OCI-LY7 (cell line): ENCODE measurements around the gene PCNA. TPM values are rescaled to one million over a fixed set of nuclear protein-coding genes. Genes with fewer than 3 reads are reported as not detected.

ENCODE experiments used
- BruUV-seq: library from RNA; stranded (reverse); fragments of 400-500 nt; replicated peaks from 2 replicates; lab custom pipeline; 2021; lab: Mats Ljungman, UMichigan
- CTCF ChIA-PET: fragments of 300-600 bp; sonication (Branson Sonifier 250); formaldehyde crosslinking; loops from one replicate; lab custom pipeline; 2022; ENCODE audit warnings: antibody characterized with exemption; ENCODE audit not compliant: unreplicated experiment; lab: Charles Lee
- POLR2A ChIA-PET: fragments of 300-600 bp; sonication (Branson Sonifier 250); formaldehyde crosslinking; loops from one replicate; lab custom pipeline; 2022; ENCODE audit warnings: antibody characterized with exemption; lab: Charles Lee
- DNase-seq: peaks from one replicate; pipeline ENCODE4 v3.0.0-alpha.2; 2015; ENCODE audit warnings: low spot score
- H2AFZ ChIP-seq: fragments of 200-600 bp; sonication (generic), shearing (Covaris generic); 2 replicates; pipeline ENCODE4 v1.6.1; 2014; ENCODE audit warnings: mild to moderate bottlenecking, antibody characterized with exemption, low read length, moderate library complexity
- H3K27ac ChIP-seq: fragments of 200-600 bp; sonication (generic); 2 replicates; pipeline ENCODE4 v1.5.1; 2014; ENCODE audit warnings: mixed run types, low read depth, mild to moderate bottlenecking, moderate library complexity, low read length, inconsistent platforms; ENCODE audit not compliant: poor library complexity, severe bottlenecking
- H3K36me3 ChIP-seq: fragments of 200-600 bp; sonication (generic); 2 replicates; pipeline ENCODE4 v1.6.1; 2014; ENCODE audit warnings: mild to moderate bottlenecking, antibody characterized with exemption, low read length, moderate library complexity, mixed read lengths; ENCODE audit not compliant: insufficient read depth
- H3K4me1 ChIP-seq: fragments of 200-600 bp; sonication (generic); 2 replicates; pipeline ENCODE4 v1.5.1; 2014; ENCODE audit warnings: mild to moderate bottlenecking, low read length; ENCODE audit not compliant: insufficient read depth, poor library complexity, severe bottlenecking
- H3K4me2 ChIP-seq: fragments of 200-600 bp; sonication (generic); 2 replicates; pipeline ENCODE4 v1.6.1; 2014; ENCODE audit warnings: mild to moderate bottlenecking, low read length
- H3K4me3 ChIP-seq: fragments of 200-600 bp; sonication (generic); 2 replicates; pipeline ENCODE4 v1.5.1; 2014; ENCODE audit warnings: mild to moderate bottlenecking, low read depth, low read length; ENCODE audit not compliant: poor library complexity, severe bottlenecking
- H3K79me2 ChIP-seq: fragments of 200-600 bp; sonication (generic); 2 replicates; pipeline ENCODE4 v1.6.1; 2016; ENCODE audit warnings: low read depth, mild to moderate bottlenecking, low read length, moderate library complexity, mixed read lengths; ENCODE audit not compliant: insufficient read depth
- H3K9me2 ChIP-seq: fragments of 200-600 bp; sonication (generic); 2 replicates; pipeline ENCODE4 v1.6.1; 2016; ENCODE audit warnings: mild to moderate bottlenecking, low read length, mixed read lengths; ENCODE audit not compliant: insufficient read depth
- H3K9me3 ChIP-seq: fragments of 200-600 bp; sonication (generic); 2 replicates; pipeline ENCODE4 v1.6.1; 2014; ENCODE audit warnings: mild to moderate bottlenecking, mixed run types, low read length, mixed read lengths
- H4K20me1 ChIP-seq: fragments of 200-600 bp; sonication (generic); 2 replicates; pipeline ENCODE4 v1.6.1; 2014; ENCODE audit warnings: mild to moderate bottlenecking, antibody characterized with exemption, low read length, moderate library complexity, mixed read lengths; ENCODE audit not compliant: insufficient read depth
- EZH2phosphoT487 ChIP-seq: fragments of 200-600 bp; sonication (generic); IDR thresholded peaks from 2 replicates; pipeline ENCODE4 v1.6.1; 2018; ENCODE audit warnings: low read depth, borderline replicate concordance, mild to moderate bottlenecking, mixed run types, antibody characterized with exemption, low read length, moderate library complexity, mixed read lengths
- intact Hi-C: fragments of 100-400 bp; cut with micrococcal nuclease; formaldehyde crosslinking; loops from one replicate; pipeline ENCODE4 v1.10.0; 2022; ENCODE audit not compliant: unreplicated experiment
- total RNA-seq, 2 experiments: library from RNA; depleted of rRNA in 1 of 2; stranded (reverse); fragments of >200 nt in 1 of 2; shearing (Covaris generic) in 1 of 2; gene quantifications; 2 replicates each; pipeline ENCODE4 v1.2.3, GENCODE V29; 2014 to 2022
- TF ChIP-seq, protein P1 (sequence below): fragments of 200-600 bp; sonication (generic); conservative IDR thresholded peaks from 2 replicates; pipeline ENCODE4 v1.5.1; 2014; ENCODE audit warnings: mild to moderate bottlenecking, antibody characterized with exemption, low read length, moderate library complexity, mixed read lengths

PCNA gene
- total RNA-seq, 2 experiments from 2014 or later = 470 to 567 TPM

GRCh38 chr20:5119143-5119434 is 669 bp downstream of the PCNA start:
- no TSS peak for BruUV-seq
- CTCF ChIA-PET = no interaction called here

DNA sequence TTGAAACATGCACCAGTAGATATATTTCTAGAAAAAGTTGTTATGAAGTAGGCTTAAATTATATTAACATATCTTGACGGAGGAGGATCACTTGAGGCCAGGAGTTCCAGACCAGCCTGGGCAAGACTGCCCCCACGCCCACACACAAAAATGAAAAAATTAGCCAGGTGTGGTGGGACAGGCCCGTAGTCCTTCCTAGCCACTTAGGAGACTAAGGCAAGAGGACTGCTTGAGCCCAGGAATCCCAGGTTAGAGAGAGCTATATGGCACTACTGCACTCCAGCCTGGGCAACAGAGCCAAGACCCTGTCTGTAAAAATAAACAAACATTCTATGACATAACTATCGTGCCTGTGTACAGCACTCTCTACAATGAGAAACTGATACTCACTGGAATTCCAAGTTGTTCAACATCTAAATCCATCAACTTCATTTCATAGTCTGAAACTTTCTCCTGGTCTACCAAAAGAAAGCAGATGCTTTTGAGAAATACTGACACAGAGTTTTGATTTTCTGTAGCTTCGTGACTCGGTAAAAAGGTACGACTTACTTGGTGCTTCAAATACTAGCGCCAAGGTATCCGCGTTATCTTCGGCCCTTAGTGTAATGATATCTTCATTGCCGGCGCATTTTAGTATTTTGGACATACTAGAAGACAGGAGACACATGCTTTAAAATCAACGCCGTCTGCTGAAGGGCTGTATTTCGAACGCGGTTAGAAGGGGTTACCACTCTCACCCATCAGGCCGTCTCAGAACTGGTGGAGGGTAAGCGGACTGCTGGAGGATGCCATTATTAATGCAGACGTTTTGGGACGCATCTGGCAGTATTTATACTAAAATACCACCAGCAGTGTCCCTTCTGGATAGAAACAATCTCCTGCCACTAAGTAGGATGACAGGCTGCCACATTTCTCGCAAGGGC is 1.3 kb downstream of the PCNA start:
- no peak overlapping the region for H2AFZ ChIP-seq
- intact Hi-C loops = loop anchor here (2.0 to 5.0 kb wide), 3 partner anchors 74 to 834 kb away; partner anchors contain the start of genes MCM8 and TRMT6
- peaks cover 57% of the 10 kb centered on the region for H3K36me3 ChIP-seq
- H3K9me3 ChIP-seq = no peaks in the 10 kb centered on the region
- H3K79me2 ChIP-seq = peaks cover 53% of the 10 kb centered on the region
- no peaks in the 10 kb centered on the region for H3K9me2 ChIP-seq
- ChIA-PET POLR2A (interaction anchor here (1.6 to 2.3 kb wide), 4 partner anchors 8 to 16 kb away, joined by 5 to 8 read pairs (median 6); partner anchors contain the start of gene CDS2), CTCF (no interaction called here)
- no TSS peak for BruUV-seq
- peak overlapping the region; percentile 98 for H3K4me3 ChIP-seq
- peak overlapping the region; percentile 89 for H3K27ac ChIP-seq
- H4K20me1 ChIP-seq = peaks cover 46% of the 10 kb centered on the region
- TF ChIP-seq, protein P1, sequence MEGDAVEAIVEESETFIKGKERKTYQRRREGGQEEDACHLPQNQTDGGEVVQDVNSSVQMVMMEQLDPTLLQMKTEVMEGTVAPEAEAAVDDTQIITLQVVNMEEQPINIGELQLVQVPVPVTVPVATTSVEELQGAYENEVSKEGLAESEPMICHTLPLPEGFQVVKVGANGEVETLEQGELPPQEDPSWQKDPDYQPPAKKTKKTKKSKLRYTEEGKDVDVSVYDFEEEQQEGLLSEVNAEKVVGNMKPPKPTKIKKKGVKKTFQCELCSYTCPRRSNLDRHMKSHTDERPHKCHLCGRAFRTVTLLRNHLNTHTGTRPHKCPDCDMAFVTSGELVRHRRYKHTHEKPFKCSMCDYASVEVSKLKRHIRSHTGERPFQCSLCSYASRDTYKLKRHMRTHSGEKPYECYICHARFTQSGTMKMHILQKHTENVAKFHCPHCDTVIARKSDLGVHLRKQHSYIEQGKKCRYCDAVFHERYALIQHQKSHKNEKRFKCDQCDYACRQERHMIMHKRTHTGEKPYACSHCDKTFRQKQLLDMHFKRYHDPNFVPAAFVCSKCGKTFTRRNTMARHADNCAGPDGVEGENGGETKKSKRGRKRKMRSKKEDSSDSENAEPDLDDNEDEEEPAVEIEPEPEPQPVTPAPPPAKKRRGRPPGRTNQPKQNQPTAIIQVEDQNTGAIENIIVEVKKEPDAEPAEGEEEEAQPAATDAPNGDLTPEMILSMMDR = 0 out of 2 replicates have a peak, but pooled peaks have one; percentile 13
- no peak for TF ChIP-seq EZH2phosphoT487
- peaks cover 58% of the 10 kb centered on the region for H3K4me1 ChIP-seq
- H3K4me2 ChIP-seq = peak overlapping the region; percentile 91
- DNase-seq = peak; percentile 39

More at GRCh38 chr20:5119143-5119434, 669 bp downstream of the PCNA start:
- TF ChIP-seq, protein P1 = no peak
- TF ChIP-seq EZH2phosphoT487 = no peak
- H4K20me1 ChIP-seq = peaks cover 46% of the 10 kb centered on the region
- peak overlapping the region; percentile 98 for H3K4me3 ChIP-seq
- POLR2A ChIA-PET = interaction anchor here (0.8 to 2.3 kb wide), 6 partner anchors 10 to 74 kb away, joined by 3 to 19 read pairs (median 5); no protein-coding TSS in a partner anchor
- DNase-seq = no peak
- H2AFZ ChIP-seq = no peak overlapping the region
- H3K9me3 ChIP-seq = no peaks in the 10 kb centered on the region
- H3K27ac ChIP-seq = peak overlapping the region; percentile 89
- intact Hi-C loops = loop anchor here (2.0 to 5.0 kb wide), 3 partner anchors 74 to 833 kb away; partner anchors contain the start of genes MCM8 and TRMT6
- H3K79me2 ChIP-seq = peaks cover 53% of the 10 kb centered on the region
- H3K4me1 ChIP-seq = peaks cover 52% of the 10 kb centered on the region
- H3K9me2 ChIP-seq = no peaks in the 10 kb centered on the region
- H3K36me3 ChIP-seq = peaks cover 51% of the 10 kb centered on the region
- H3K4me2 ChIP-seq = peak overlapping the region; percentile 91
